ENCODE measurements around the gene CCDC85B. TPM values are rescaled to one million over a fixed set of nuclear protein-coding genes. Genes with fewer than 3 reads are reported as not detected.
"Not testable (repeated sequence)": the region's sequence is repeated elsewhere in the genome, so short reads cannot be mapped to it uniquely, and the experiment has no call there.

CCDC85B gene
- total RNA-seq, 2 experiments from 2014 or later: 78.5 to 81.3 TPM

DNA sequence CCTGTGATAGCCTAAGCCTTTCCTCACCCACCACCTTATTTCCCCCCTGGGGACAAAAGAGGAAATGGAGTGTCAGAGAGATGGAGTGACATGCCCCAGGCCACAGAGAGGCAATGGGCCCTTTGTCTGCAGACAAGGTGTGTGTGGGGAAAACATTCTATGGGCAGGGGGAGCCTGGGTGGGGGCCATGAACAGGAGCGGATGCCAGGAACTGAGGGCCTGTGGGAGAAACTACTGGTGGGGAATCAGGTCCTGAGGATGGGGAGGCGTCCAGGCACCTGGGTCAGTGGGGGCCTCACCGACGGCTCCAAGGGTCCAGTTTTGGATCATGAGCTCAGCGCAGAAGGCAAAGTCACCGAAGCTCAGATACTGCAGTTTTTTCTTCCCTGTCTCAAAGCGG lies 5.2 kb upstream of the CCDC85B start:
- Mint-ChIP-seq H3K9me3 (no peaks in the 10 kb centered on the region), H3K27me3 (no peaks in the 10 kb centered on the region), H3K4me3 (no peak overlapping the region), H3K4me1 (peaks cover 62% of the 10 kb centered on the region), H3K36me3 (peaks cover 28% of the 10 kb centered on the region), H3K27ac (peak overlapping the region; percentile 32)
- DNase-seq: no peak

- no peak for DNase-seq
- Mint-ChIP-seq H3K9me3 (no peaks in the 10 kb centered on the region), H3K27ac (no peak overlapping the region), H3K27me3 (no peaks in the 10 kb centered on the region), H3K4me1 (peaks cover 55% of the 10 kb centered on the region), H3K36me3 (peaks cover 22% of the 10 kb centered on the region), H3K4me3 (no peak overlapping the region)
Observed at GRCh38 chr11:65885808-65886536, 4.5 kb upstream of the CCDC85B start.

DNA sequence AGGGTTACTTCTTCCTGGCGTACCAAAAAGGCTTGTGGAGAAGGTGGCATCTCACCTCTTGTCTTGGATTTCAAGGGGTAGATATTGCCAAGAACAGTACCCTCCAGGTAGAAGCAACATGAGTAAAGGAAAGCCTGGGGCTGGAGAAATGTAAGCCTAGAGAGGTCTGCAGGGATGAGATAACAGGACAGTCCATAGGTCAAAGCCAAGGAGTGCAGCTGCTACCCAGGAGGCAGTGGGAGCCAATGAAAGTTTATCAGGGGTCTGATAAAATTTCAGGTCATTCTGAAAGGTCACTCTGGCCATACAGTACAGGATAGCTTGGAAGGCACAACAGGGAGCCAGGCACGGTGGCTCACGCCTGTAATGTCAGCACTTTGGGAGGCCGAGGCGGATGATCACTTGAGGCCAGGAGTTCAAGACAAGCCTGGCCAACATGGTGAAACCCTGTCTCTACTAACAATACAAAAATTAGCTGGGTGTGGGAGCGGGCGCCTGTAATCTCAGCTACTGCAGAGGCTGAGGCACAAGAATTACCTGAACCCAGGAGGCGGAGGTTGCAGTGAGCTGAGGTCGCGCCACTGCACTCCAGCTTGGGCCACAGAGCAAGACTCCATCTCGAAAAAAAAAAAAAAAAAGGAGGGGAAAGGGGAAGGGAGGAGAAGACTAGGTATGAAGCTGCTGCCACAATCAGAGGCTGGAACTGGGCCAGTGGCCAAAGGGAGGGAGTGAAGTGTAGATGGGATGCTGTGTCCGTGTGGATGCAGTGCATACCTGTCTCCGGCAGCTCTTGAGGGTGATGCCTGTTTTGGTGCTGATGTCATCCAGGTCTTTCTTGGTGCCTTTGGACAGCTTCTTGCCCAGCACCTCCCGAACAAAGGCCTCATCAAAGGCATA lies 3.4 kb upstream of the CCDC85B start:
- Mint-ChIP-seq H3K9me3 (no peaks in the 10 kb centered on the region), H3K36me3 (peaks cover 25% of the 10 kb centered on the region), H3K27me3 (no peaks in the 10 kb centered on the region), H3K27ac (peak overlapping the region; percentile 94), H3K4me3 (peak overlapping the region; percentile 98), H3K4me1 (peaks cover 47% of the 10 kb centered on the region)
- DNase-seq: no peak

DNA sequence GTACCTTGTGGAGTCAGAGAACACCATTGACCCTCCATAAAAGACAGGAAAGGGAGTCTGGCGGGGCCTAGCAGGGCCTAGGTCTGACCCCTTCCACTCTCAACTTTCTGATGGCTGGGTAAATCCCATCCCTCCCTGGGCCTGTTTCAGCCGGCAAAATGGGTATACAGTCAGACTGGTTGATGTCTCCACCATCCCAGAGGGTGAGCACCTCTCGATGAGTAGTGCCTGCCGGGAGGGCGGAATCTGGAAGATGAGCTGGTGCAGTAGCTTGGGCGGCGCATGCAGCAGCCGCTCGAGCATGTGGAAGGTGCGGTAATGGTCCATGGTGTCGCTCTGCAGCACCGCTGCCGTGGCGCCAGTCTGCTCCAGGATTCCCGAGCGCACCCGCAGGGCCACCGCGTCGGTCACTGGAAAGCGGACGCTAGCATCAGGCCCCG lies 2.7 kb upstream of the CCDC85B start:
- peaks cover 49% of the 10 kb centered on the region for H3K4me1 Mint-ChIP-seq
- peaks cover 30% of the 10 kb centered on the region for H3K36me3 Mint-ChIP-seq
- H3K27ac Mint-ChIP-seq: peak overlapping the region; percentile 94
- H3K27me3 Mint-ChIP-seq: peaks cover 3% of the 10 kb centered on the region
- H3K9me3 Mint-ChIP-seq: no peaks in the 10 kb centered on the region
- H3K4me3 Mint-ChIP-seq: peak overlapping the region; percentile 98
- no peak for DNase-seq

DNA sequence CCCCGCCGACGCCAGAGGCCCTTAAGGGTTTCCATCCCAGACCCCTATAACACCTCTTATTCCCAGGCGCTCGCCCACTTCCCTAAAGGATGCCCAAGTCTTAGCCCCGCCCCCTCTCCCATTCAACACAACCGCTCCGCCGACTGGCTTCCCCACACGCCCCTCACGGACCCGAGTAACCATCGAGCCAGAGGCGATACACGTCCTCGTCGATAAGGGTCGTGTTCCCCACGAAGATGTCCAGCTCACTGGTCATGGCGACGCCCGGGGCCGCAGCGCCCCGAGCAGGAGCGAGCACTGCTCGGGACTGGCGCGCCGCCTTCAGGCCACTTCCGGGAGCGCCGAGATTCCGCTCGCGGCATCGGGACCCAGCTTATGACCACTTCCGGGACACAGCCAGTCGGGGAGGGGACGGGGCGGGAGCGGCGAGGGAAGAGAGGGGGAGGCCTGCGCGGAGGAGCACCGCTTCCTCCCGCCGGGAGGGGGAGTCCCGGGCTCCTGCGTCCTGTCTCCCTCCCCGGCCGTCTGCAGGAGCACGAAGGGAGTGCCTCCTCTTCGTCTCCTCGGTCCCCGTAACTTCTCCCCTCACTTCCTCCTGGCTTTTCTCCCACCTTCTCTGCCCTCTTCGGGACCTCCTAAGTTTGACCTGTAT lies 2.2 kb upstream of the CCDC85B start, which contains the start of gene FIBP:
Gene FIBP, minus strand, starts transcription at position 309 of the 652 bp plus-strand sequence. Its CDS starts 53 bp downstream, at position 256.
- Mint-ChIP-seq H3K27ac (peak within 1 kb of the TSS; percentile 94), H3K4me3 (peak within 1 kb of the TSS; percentile 98), H3K4me1 (peaks cover 55% of the 10 kb centered on the region)

GRCh38 chr11:65891219-65892136 lies 1.0 kb downstream of the CCDC85B start:
- peak overlapping the region; percentile 89 for H3K4me3 Mint-ChIP-seq
- peaks cover 64% of the 10 kb centered on the region for H3K4me1 Mint-ChIP-seq
- H3K27ac Mint-ChIP-seq: peak overlapping the region; percentile 86
- peaks cover 40% of the 10 kb centered on the region for H3K36me3 Mint-ChIP-seq
- H3K9me3 Mint-ChIP-seq: no peaks in the 10 kb centered on the region
- H3K27me3 Mint-ChIP-seq: peaks cover 3% of the 10 kb centered on the region
- peak; percentile 54 for DNase-seq

More for the DNA sequence above, 2.2 kb upstream of the CCDC85B start, which contains the start of gene FIBP:
- DNase-seq: peak; percentile 95
- peaks cover 32% of the 10 kb centered on the region for H3K36me3 Mint-ChIP-seq
- H3K9me3 Mint-ChIP-seq: no peaks in the 10 kb centered on the region
- peaks cover 3% of the 10 kb centered on the region for H3K27me3 Mint-ChIP-seq

- not testable (repeated sequence) for H3K27me3 Mint-ChIP-seq, H3K9me3 Mint-ChIP-seq
- Mint-ChIP-seq H3K27ac (peak overlapping the region; percentile 86), H3K36me3 (peaks cover 43% of the 10 kb centered on the region), H3K4me3 (peak overlapping the region; percentile 89), H3K4me1 (peaks cover 64% of the 10 kb centered on the region)
- peak; percentile 52 for DNase-seq
Observed at GRCh38 chr11:65892137-65892540, 1.7 kb downstream of the CCDC85B start.

GRCh38 chr11:65892661-65893317 lies 2.3 kb downstream of the CCDC85B start:
- peaks cover 39% of the 10 kb centered on the region for H3K36me3 Mint-ChIP-seq

DNA sequence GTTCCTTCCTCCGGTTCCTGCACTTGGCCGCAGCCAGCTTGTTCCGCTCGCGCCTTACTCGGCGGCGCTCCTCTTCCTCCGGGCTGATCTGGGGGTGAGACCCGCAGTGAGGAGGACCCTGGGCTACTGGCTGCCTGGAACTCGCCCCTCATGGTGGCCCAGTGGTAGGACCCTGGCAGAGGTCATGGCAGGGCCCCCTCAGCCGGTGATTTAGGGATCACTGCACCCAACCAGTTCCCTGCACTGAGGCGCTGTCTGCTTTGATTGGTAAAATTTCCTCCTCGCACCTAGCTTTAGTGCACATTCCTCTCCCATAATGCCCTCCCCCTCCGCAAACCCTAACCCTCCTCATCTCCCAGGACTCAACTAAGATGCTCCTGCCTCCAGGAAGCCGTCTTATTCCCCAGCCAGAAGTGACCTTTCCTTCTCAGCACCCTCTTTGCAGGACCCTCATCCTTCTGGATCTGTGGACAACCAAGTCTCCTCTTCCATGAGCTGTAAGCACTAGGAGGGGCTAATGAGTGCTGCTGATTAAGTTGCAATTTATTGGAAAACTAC lies 3.6 kb downstream of the CCDC85B start:
- DNase-seq: no peak
- Mint-ChIP-seq H3K4me1 (peaks cover 59% of the 10 kb centered on the region), H3K36me3 (peaks cover 42% of the 10 kb centered on the region), H3K9me3 (no peaks in the 10 kb centered on the region), H3K27ac (peak overlapping the region; percentile 86), H3K27me3 (peaks cover 3% of the 10 kb centered on the region), H3K4me3 (peak overlapping the region; percentile 89)

More at GRCh38 chr11:65892661-65893317, 2.3 kb downstream of the CCDC85B start:
- Mint-ChIP-seq H3K4me1 (peaks cover 63% of the 10 kb centered on the region), H3K4me3 (peak overlapping the region; percentile 89), H3K9me3 (no peaks in the 10 kb centered on the region), H3K27me3 (peaks cover 3% of the 10 kb centered on the region), H3K27ac (peak overlapping the region; percentile 86)
- no peak for DNase-seq

DNA sequence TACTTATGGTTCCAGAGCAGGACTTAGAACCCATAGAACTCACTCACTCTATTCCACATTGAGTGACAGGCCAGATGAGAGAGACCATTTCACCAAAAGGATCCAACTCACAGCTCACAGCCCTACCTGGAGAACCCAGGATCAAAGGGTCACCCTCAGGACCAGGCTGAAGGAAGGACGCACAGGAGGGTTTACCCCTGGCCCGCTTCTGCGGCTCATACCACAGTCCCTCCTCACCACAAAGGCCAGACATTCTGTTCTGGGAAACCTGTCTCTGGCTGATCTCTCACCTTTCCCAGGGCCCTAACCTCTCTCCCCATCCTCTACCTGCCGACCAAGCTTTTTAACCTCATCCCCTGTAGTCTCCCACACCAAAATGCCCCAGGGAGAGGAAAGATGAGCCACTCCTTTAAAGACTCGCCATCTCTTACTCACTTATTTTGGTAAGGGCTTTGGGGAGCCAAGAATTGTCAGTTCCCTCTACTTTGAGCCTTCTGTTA lies 5.1 kb downstream of the CCDC85B start:
- DNase-seq: no peak
- Mint-ChIP-seq H3K4me1 (peaks cover 48% of the 10 kb centered on the region), H3K36me3 (peaks cover 42% of the 10 kb centered on the region), H3K9me3 (no peaks in the 10 kb centered on the region), H3K4me3 (peak overlapping the region; percentile 22), H3K27me3 (peaks cover 3% of the 10 kb centered on the region), H3K27ac (peak overlapping the region; percentile 70)

GRCh38 chr11:65896034-65896999 lies 5.8 kb downstream of the CCDC85B start:
- peaks cover 42% of the 10 kb centered on the region for H3K36me3 Mint-ChIP-seq
- H3K27me3 Mint-ChIP-seq: peaks cover 3% of the 10 kb centered on the region
- no peaks in the 10 kb centered on the region for H3K9me3 Mint-ChIP-seq
- no peak overlapping the region for H3K27ac Mint-ChIP-seq
- H3K4me3 Mint-ChIP-seq: no peak overlapping the region
- no peak for DNase-seq
- peaks cover 49% of the 10 kb centered on the region for H3K4me1 Mint-ChIP-seq

GRCh38 chr11:65897020-65897471 lies 6.6 kb downstream of the CCDC85B start:
- no peaks in the 10 kb centered on the region for H3K9me3 Mint-ChIP-seq
- H3K36me3 Mint-ChIP-seq: peaks cover 37% of the 10 kb centered on the region
- no peak for DNase-seq
- no peak overlapping the region for H3K4me3 Mint-ChIP-seq
- H3K27ac Mint-ChIP-seq: no peak overlapping the region
- H3K27me3 Mint-ChIP-seq: peaks cover 6% of the 10 kb centered on the region
- H3K4me1 Mint-ChIP-seq: peaks cover 47% of the 10 kb centered on the region
